HepG2 (cell line): ENCODE measurements around the gene F8. TPM values are rescaled to one million over a fixed set of nuclear protein-coding genes. Genes with fewer than 3 reads are reported as not detected.
A peak's percentile ranks its signal among the peaks of the same experiment; 100 is the strongest.

ENCODE experiments used
- DMAP1 ChIP-seq: IDR thresholded peaks from 2 replicates; pipeline ENCODE4 v1.6.1; 2016
- GPN1 ChIP-seq: sonication (generic); formaldehyde crosslinking; IDR thresholded peaks from 2 replicates; pipeline ENCODE4 v1.5.1; 2020; ENCODE audit warnings: missing genetic modification reagents, borderline replicate concordance
- HNRNPK ChIP-seq: fragments of 200-400 bp; formaldehyde crosslinking; IDR thresholded peaks from 2 replicates; pipeline ENCODE4 v1.6.1; 2018; ENCODE audit warnings: low read length, low read depth, moderate library complexity, mild to moderate bottlenecking; ENCODE audit not compliant: poor library complexity, severe bottlenecking
- MAZ ChIP-seq, 2 experiments: sonication (generic) in 1 of 2; formaldehyde crosslinking in 1 of 2; IDR thresholded peaks; 2 replicates each; pipeline versions ENCODE4 v1.5.0 to v1.6.1; 2012 to 2020; ENCODE audit warnings: low read depth in 2 of 2, mild to moderate bottlenecking in 2 of 2, borderline replicate concordance in 1 of 2, improper control_type of control experiment in 1 of 2, low read length in 1 of 2, missing genetic modification reagents in 1 of 2, moderate library complexity in 1 of 2
- MEIS1 ChIP-seq: sonication (generic); formaldehyde crosslinking; IDR thresholded peaks from 2 replicates; pipeline ENCODE4 v1.9.0; 2021; ENCODE audit warnings: mild to moderate bottlenecking, missing genetic modification reagents, moderate library complexity, borderline replicate concordance
- MTA1 ChIP-seq: sonication (generic); formaldehyde crosslinking; IDR thresholded peaks from 2 replicates; pipeline ENCODE4 v1.4.0; 2020; ENCODE audit warnings: missing genetic modification reagents, mild to moderate bottlenecking, borderline replicate concordance
- NONO ChIP-seq, 2 experiments: fragments of 450-650 bp in 1 of 2; sonication (generic) in 1 of 2; formaldehyde crosslinking in 1 of 2; IDR thresholded peaks in 1 of 2; conservative IDR thresholded peaks in 1 of 2; 2 replicates each; pipeline versions ENCODE4 v1.6.1 to v1.8.0; 2017 to 2022; ENCODE audit warnings: mild to moderate bottlenecking in 1 of 2, missing genetic modification reagents in 1 of 2, moderate library complexity in 1 of 2
- NRL ChIP-seq: sonication (generic); formaldehyde crosslinking; IDR thresholded peaks from 2 replicates; pipeline ENCODE4 v1.5.0; 2020; ENCODE audit warnings: missing genetic modification reagents, mild to moderate bottlenecking, moderate library complexity, borderline replicate concordance
- PBX3 ChIP-seq: sonication (generic); formaldehyde crosslinking; IDR thresholded peaks from 2 replicates; pipeline ENCODE4 v1.8.1; 2023; ENCODE audit warnings: missing genetic modification reagents, inconsistent platforms, borderline replicate concordance
- PCBP1 ChIP-seq: fragments of 200-400 bp; formaldehyde crosslinking; IDR thresholded peaks from 2 replicates; pipeline ENCODE4 v1.6.1; 2017; ENCODE audit warnings: mild to moderate bottlenecking, low read depth, low read length, borderline replicate concordance
- REL ChIP-seq: sonication (generic); formaldehyde crosslinking; conservative IDR thresholded peaks from 2 replicates; pipeline ENCODE4 v1.8.0; 2022; ENCODE audit warnings: mild to moderate bottlenecking, missing genetic modification reagents, moderate library complexity
- SALL1 ChIP-seq: sonication (generic); formaldehyde crosslinking; IDR thresholded peaks from 2 replicates; pipeline ENCODE4 v1.8.0; 2022; ENCODE audit warnings: mild to moderate bottlenecking, missing genetic modification reagents
- SRSF9 ChIP-seq: fragments of 200-400 bp; formaldehyde crosslinking; IDR thresholded peaks from 2 replicates; pipeline ENCODE4 v1.6.1; 2018; ENCODE audit warnings: borderline replicate concordance, mild to moderate bottlenecking, low read depth, low read length; ENCODE audit not compliant: insufficient read depth, poor library complexity, severe bottlenecking
- TMF1 ChIP-seq: sonication (generic); formaldehyde crosslinking; IDR thresholded peaks from 2 replicates; pipeline ENCODE4 v1.8.1; 2022; ENCODE audit warnings: low read depth, missing genetic modification reagents
- ZFP62 ChIP-seq: sonication (generic); formaldehyde crosslinking; IDR thresholded peaks from 2 replicates; pipeline ENCODE4 v1.4.0; 2020; ENCODE audit warnings: missing genetic modification reagents
- ZFP82 ChIP-seq: sonication (generic); formaldehyde crosslinking; IDR thresholded peaks from 2 replicates; pipeline ENCODE4 v1.5.1; 2020; ENCODE audit warnings: mild to moderate bottlenecking, missing genetic modification reagents, borderline replicate concordance
- ZNF17 ChIP-seq: sonication (generic); formaldehyde crosslinking; IDR thresholded peaks from 2 replicates; pipeline ENCODE4 v1.5.0; 2020; ENCODE audit warnings: mild to moderate bottlenecking, missing genetic modification reagents
- ZNF790 ChIP-seq: sonication (generic); formaldehyde crosslinking; IDR thresholded peaks from 2 replicates; pipeline ENCODE4 v1.8.0; 2022; ENCODE audit warnings: missing genetic modification reagents, mild to moderate bottlenecking, borderline replicate concordance
- ZSCAN30 ChIP-seq: sonication (generic); formaldehyde crosslinking; IDR thresholded peaks from 2 replicates; pipeline ENCODE4 v1.5.0; 2020; ENCODE audit warnings: mild to moderate bottlenecking, missing genetic modification reagents
- polyA plus RNA-seq, 8 experiments: library from polyadenylated mRNA; depleted of rRNA in 3 of 8; stranded (reverse) in 7 of 8; unstranded in 1 of 8; fragments of >200 nt; fragmentation: Illumina TruSeq in 4 of 8; extraction: Trizol in 4 of 8; gene quantifications; 2 replicates each; pipeline versions ENCODE4 v1.2.1 to v1.2.3, GENCODE V29; 2011 to 2016; ENCODE audit warnings: low read depth in 4 of 8, missing spikeins in 1 of 8, mixed read lengths in 1 of 8; ENCODE audit not compliant: insufficient read depth in 1 of 8
- total RNA-seq, 5 experiments: library from RNA; depleted of rRNA; stranded (reverse); fragments of >200 nt; fragmentation: Illumina TruSeq; extraction: Trizol; gene quantifications; 2 replicates each; pipeline ENCODE4 v1.2.3, GENCODE V29; 2016; ENCODE audit warnings: low read depth in 1 of 5
- TF ChIP-seq, protein P1 (sequence below): IDR thresholded peaks from 2 replicates; pipeline ENCODE4 v1.6.1; 2016; ENCODE audit warnings: low read depth

F8 gene
- total and polyA plus RNA-seq, 2 of the 13 experiments (the other 11 are each of a cell fraction or from before 2014, with no cell fraction given): 0.29 to 0.61 TPM

DNA sequence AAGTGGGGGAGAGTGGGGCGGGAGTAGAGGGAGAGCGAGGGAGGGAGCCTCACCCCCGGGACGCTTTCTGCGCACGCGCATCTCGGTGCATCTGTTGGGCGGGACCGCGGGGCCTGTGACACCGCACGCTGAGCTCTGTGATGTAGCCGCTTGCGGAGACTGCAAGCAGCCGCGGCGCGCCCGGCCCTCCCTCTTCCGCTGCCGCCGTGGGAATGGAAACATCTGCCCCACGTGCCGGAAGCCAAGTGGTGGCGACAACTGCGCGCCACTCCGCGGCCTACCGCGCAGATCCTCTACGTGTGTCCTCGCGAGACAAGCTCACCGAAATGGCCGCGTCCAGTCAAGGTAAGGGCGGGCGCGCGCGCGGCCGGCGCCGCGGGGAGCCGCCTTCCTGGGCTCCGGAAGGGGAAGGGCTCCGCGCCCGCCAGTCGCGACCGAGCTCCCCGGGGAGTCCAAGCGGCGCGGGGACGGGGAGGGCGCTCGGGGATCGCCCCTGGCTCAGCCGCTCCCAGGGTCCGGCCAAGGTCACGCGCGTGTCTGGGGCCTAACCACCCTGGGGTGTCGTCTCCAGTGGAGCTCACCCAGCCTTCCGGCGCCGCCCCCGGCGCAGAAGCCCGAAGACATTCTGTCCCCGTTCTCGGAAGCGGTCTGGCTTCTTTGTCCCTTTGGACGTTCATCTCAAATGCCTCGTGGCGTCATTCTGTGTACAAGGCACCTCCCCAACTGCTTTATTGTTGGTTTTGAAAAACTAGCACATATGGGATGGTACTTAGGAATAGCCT lies 4.4 kb upstream of the F8 start, which contains the start of gene FUNDC2 (continued):
- TF ChIP-seq MAZ (IDR thresholded peaks at IDR 0.05; ENCODE audit: borderline replicate concordance, low read depth, low read length): 0 out of 2 replicates have a peak, but pooled peaks have one; percentile 55
- peak; percentile 81 for TF ChIP-seq MAZ (CRISPR knock-in tag; IDR thresholded peaks at IDR 0.05; ENCODE audit: low read depth)
- peak; percentile 84 for TF ChIP-seq SALL1 (CRISPR knock-in tag)
- no peak for TF ChIP-seq ZNF17
- TF ChIP-seq PBX3 (CRISPR knock-in tag): no peak
- no peak for TF ChIP-seq GPN1 (CRISPR knock-in tag)
- no peak for TF ChIP-seq SRSF9
- peak; percentile 60; the same call in 1 of the 2 replicates for TF ChIP-seq TMF1 (CRISPR knock-in tag)
- TF ChIP-seq HNRNPK: peak; percentile 85
- TF ChIP-seq MTA1 (CRISPR knock-in tag): peak; percentile 41; the same call in 1 of the 2 replicates
- TF ChIP-seq ZNF790 (CRISPR knock-in tag): no peak
- TF ChIP-seq PCBP1: no peak
- peak; percentile 42; the same call in 1 of the 2 replicates for TF ChIP-seq DMAP1
- no peak for TF ChIP-seq NRL (CRISPR knock-in tag)
- TF ChIP-seq ZFP62 (CRISPR knock-in tag): no peak
- no peak for TF ChIP-seq ZSCAN30 (CRISPR knock-in tag)
- TF ChIP-seq MEIS1 (CRISPR knock-in tag): peak; percentile 59; the same call in 1 of the 2 replicates
- TF ChIP-seq NONO (IDR thresholded peaks at IDR 0.05): no peak
- TF ChIP-seq NONO (CRISPR knock-in tag; conservative IDR thresholded peaks at IDR 0.05): peak; percentile 74; the same call in 1 of the 2 replicates
- TF ChIP-seq, protein P1, sequence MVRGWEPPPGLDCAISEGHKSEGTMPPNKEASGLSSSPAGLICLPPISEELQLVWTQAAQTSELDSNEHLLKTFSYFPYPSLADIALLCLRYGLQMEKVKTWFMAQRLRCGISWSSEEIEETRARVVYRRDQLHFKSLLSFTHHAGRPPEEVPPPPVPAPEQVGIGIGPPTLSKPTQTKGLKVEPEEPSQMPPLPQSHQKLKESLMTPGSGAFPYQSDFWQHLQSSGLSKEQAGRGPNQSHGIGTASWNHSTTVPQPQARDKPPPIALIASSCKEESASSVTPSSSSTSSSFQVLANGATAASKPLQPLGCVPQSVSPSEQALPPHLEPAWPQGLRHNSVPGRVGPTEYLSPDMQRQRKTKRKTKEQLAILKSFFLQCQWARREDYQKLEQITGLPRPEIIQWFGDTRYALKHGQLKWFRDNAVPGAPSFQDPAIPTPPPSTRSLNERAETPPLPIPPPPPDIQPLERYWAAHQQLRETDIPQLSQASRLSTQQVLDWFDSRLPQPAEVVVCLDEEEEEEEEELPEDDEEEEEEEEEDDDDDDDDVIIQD (CRISPR knock-in tag): no peak
- TF ChIP-seq REL (CRISPR knock-in tag): no peak
- 0 out of 2 replicates have a peak, but pooled peaks have one; percentile 27 for TF ChIP-seq ZFP82 (CRISPR knock-in tag)
